GM19463 (cell line): ENCODE data around the gene TACR3.
A peak's percentile ranks its signal among the peaks of the same experiment; 100 is the strongest.
"Not testable (repeated sequence)": the region's sequence is repeated elsewhere in the genome, so short reads cannot be mapped to it uniquely, and the experiment has no call there.

Source experiments
- ATAC-seq: cut with Tn5 transposase; IDR thresholded peaks from one replicate; pipeline ENCODE4 v1.9.1; 2021; ENCODE audit warnings: mild to moderate bottlenecking, moderate library complexity; ENCODE audit not compliant: unreplicated experiment

The TACR3 gene, protein sequence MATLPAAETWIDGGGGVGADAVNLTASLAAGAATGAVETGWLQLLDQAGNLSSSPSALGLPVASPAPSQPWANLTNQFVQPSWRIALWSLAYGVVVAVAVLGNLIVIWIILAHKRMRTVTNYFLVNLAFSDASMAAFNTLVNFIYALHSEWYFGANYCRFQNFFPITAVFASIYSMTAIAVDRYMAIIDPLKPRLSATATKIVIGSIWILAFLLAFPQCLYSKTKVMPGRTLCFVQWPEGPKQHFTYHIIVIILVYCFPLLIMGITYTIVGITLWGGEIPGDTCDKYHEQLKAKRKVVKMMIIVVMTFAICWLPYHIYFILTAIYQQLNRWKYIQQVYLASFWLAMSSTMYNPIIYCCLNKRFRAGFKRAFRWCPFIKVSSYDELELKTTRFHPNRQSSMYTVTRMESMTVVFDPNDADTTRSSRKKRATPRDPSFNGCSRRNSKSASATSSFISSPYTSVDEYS

GRCh38 chr4:103719830-103720207 is at the start of gene TACR3:
Gene TACR3 (minus strand): TSS chr4:103719985. CDS start chr4:103719675, 310 bp downstream.
- ATAC-seq, result no peak

GRCh38 chr4:103757631-103758030 is 37.8 kb upstream of the TACR3 start:
- no peak for ATAC-seq

DNA sequence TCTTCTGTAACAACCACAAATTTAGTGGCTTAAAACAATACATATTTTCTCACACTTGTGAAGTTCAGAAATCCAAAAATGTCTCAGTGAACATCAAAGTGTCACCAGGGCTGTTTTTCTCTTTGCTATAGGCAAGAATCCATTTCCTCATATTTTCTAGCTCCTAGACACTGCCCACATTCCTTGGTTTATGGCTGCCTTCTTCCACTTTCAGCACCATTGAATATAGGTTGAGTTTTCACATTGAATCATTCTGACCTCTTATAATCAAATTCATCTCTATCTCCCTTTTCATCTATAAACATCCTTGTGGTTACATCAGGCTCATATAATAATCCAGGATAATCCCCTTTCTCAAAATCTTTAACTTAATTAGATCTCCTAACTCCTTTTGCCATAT is 37.0 kb upstream of the TACR3 start:
- ATAC-seq, result no peak

- no peak for ATAC-seq
These were observed 35.1 kb upstream of the TACR3 start for GRCh38 chr4:103754844-103755243.

DNA sequence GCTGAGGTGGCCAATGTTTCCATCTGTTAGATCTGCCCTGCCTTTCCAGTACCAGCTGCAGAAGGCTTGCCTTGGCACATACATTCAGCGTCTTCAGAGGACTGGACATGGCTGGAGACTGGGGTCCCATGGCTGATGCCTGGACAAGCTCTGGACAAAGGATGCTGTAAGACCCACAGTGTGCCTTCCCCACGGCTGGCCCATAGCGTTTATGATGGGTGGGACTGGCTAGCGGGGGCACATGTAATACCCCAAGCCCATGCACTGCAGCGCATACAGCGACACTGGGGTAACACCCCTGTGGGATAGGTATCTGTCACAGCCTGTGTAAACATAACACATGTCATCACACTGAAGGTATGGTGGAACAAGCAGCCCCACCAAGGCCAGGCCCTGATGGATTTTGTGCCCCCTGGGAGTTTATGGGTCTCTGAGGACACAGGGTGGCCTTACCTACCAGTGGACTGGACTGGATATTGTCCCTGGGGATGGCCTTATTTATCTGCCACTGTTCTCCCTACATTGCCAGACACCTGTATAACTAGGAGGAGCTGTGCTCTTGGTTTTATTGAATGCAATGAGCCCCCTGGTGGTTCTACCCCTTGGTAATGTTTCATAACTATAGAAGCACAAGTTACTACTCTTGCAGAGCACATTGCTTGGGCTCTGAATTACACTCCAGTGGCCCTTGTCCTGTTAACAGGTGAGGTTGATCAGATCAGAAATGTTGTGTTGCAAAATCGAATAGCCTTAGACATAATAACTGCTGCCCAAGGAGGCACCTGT is 34.3 kb upstream of the TACR3 start:
- no peak for ATAC-seq

DNA sequence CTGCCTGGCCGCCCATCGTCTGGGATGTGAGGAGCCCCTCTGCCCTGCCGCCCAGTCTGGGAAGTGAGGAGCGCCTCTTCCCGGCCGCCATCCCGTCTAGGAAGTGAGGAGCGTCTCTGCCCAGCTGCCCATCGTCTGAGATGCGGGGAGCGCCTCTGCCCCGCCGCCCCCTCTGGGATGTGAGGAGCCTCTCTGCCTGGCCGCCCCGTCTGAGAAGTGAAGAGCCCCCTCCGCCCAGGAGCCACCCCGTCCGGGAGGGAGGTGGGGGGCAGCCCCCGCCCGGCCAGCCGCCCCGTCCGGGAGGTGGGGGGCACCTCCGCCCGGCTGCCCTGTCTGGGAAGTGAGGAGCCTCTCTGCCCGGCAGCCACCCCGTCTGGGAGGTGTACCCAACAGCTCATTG is 3.4 kb upstream of the TACR3 start:
- not testable (repeated sequence) for ATAC-seq

GRCh38 chr4:103721251-103721650 is 1.5 kb upstream of the TACR3 start:
- ATAC-seq, result no peak

GRCh38 chr4:103720661-103721060 is 876 bp upstream of the TACR3 start:
- no peak for ATAC-seq

GRCh38 chr4:103719105-103719829 is 518 bp downstream of the TACR3 start:
- ATAC-seq, result no peak

GRCh38 chr4:103692615-103693014 is 27.2 kb downstream of the TACR3 start:
- ATAC-seq, result no peak

DNA sequence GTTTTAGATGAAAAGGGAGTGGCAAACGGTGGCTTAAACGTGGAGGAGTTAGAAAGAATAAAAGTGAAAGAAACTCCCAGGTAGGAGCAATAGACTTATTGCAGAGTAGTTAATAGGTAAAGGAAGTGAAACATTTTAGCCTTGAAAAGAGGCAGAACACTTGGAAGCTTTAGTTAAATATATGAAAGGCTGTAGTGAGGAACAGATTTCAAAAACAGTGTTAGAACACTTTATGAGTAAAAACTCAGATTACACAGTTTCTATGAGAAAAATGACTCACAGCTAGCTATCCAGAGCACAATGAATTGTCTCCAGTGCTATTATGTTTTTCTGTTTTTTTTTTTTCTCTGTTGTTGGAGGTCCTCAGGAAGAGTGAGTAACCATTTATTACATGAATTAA is 45.8 kb downstream of the TACR3 start:
- ATAC-seq, result peak; percentile 55

- not testable (repeated sequence) for ATAC-seq
These were observed 53.0 kb downstream of the TACR3 start for GRCh38 chr4:103666764-103667163.

GRCh38 chr4:103664436-103665075 is 55.2 kb downstream of the TACR3 start:
- ATAC-seq, result no peak

GRCh38 chr4:103648541-103648940 is 71.2 kb downstream of the TACR3 start:
- no peak for ATAC-seq

- no peak for ATAC-seq
These were observed 73.8 kb downstream of the TACR3 start for GRCh38 chr4:103645991-103646390.

- no peak for ATAC-seq
These were observed 85.5 kb downstream of the TACR3 start for GRCh38 chr4:103634236-103634635.

- ATAC-seq, result no peak
These were observed 93.5 kb downstream of the TACR3 start for GRCh38 chr4:103626296-103626695.

- no peak for ATAC-seq
These were observed 127.9 kb downstream of the TACR3 start for GRCh38 chr4:103591841-103592240.

DNA sequence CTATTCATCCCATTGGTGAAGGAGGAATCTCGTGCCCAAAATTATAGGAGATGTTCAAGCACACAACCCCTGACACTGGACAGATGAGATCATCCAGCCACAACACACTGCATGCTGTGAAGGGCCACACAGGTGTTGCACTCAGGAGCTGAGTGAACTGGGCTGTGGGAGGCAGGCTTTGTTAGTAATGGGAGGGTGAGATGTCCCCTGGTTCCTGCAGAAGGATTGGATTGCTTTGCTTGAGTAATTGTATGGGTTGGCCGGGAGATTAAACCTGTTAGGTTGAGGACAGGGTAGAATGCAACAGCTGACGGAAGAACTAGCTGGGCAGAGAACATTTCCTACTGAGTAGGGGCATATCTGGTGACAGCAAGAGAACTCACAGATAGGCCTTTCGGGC is 152.2 kb downstream of the TACR3 start:
- no peak for ATAC-seq

DNA sequence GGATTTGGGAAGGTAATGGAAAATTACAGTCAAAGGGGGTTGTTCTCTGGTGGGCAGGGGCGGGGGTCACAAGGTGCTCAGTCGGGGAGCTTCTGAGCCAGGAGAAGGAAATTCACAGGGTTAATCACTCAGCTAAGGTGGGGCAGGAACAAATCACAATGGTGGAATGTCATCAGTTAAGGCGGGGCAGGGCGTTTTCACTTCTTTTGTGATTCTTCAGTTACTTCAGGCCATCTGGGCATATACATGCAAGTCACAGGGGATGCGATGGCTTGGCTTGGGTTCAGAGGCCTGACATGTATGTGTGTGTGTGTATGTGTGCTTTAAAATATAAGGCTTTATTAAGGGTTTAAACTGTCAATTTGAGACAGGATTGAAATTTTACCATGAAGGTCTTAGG is 160.6 kb downstream of the TACR3 start:
- not testable (repeated sequence) for ATAC-seq
